SK-N-SH treated with all-trans-retinoic acid at 6 μM for 48 hours (cell line): Measurements from ENCODE around the gene KLHL26.

Experiments used
- CSRNP3 ChIP-seq: fragments of 250-450 bp; sonication (Bioruptor Pico); IDR thresholded peaks from 2 replicates; pipeline ENCODE4 v1.5.1; 2021; ENCODE audit warnings: mild to moderate bottlenecking, moderate library complexity
- PATZ1 ChIP-seq: fragments of 250-450 bp; sonication (Bioruptor Pico); IDR thresholded peaks from 2 replicates; pipeline ENCODE4 v1.8.0; 2020; ENCODE audit warnings: mild to moderate bottlenecking, moderate library complexity, borderline replicate concordance
- ZNF70 ChIP-seq: fragments of 450-650 bp; formaldehyde crosslinking; IDR thresholded peaks from 2 replicates; pipeline ENCODE4 v1.5.0; 2020; ENCODE audit warnings: mild to moderate bottlenecking, moderate library complexity

- TF ChIP-seq ZNF70 (CRISPR knock-in tag) (no peak), PATZ1 (CRISPR knock-in tag) (no peak), CSRNP3 (CRISPR knock-in tag) (no peak)
These were observed 29.0 kb downstream of the KLHL26 start for GRCh38 chr19:18665771-18666202.
